Peyer's patch (tissue), 4 donors: ENCODE measurements around the gene WWTR1.

Source experiments
- CTCF ChIP-seq, 6 experiments: fragments of 450-650 bp in 4 of 6; fragments of 200-600 bp in 2 of 6; sonication (generic) in 1 of 6; IDR thresholded peaks; one replicate each; pipeline ENCODE4 v1.5.1; 2017 to 2019; ENCODE audit warnings: antibody characterized with exemption in 6 of 6, mild to moderate bottlenecking in 3 of 6, moderate library complexity in 1 of 6
- POLR2A ChIP-seq, 2 donors: fragments of 450-650 bp; IDR thresholded peaks; one replicate each; pipeline ENCODE4 v1.5.1; 2017; ENCODE audit warnings: antibody characterized with exemption in 2 of 2, mild to moderate bottlenecking in 2 of 2, moderate library complexity in 2 of 2

- TF ChIP-seq POLR2A (IDR thresholded peaks at IDR 0.05) (no peak), CTCF (IDR thresholded peaks at IDR 0.05) (no peak)
Observed at GRCh38 chr3:149608987-149609386, 48.8 kb downstream of the WWTR1 start.
